Measurements from ENCODE around the gene SAMD4A.

Gene SAMD4A

DNA sequence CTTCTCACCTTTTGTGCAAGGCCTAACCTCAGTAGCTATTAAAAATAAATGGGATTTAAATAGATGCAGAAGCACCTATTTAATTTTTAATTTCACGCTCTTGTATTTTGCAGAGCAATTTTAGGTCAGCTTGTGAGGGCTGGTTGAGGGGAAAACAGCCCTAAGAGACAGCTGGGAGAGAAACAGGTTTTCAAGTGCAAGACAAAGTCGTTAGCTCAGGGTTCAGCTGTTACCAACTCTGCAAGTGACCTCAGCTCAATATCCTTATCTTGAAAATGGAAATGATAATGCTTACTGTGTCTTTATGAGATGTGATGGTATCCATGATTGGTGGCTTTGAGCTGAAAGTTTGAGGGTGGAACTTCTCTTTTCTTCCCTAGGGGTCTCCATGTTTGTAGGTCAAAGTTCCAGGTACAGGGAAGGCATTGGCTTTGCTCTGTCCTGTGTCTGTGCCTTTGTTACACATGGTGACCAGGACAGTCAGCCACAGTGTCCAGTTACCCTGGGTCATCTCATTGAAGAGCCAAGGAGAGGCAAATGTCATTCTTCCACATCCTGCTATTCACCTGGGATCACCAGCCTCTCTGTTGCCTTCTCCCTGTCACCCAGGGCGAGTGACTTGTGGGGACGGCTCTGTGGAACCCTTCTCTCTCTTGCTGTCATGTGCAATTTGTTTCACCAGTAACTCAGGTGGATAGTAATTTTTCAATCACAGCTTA, 100.3 kb downstream of the SAMD4A start:
- DNase-seq = no peak

DNA sequence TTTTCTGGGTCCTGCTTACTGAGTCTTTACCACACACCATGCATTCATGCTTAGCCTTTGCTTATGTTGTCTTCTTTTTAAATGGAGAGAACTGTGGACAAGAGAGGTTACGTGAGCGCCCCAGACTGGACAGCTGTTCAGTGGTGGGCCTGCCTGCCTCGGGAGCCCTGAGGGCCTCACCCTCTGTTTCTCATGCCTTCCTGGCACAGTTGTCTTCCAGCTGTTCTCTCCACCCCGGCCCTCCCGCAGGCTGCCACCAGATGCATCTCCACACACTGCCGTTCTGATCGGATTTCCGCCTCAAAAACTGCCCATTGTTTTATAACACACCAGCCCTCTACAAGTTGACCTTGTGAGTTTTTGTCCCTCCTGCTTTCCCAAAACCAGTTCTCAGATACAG, 100.8 kb downstream of the SAMD4A start:
- no peak for DNase-seq

DNA sequence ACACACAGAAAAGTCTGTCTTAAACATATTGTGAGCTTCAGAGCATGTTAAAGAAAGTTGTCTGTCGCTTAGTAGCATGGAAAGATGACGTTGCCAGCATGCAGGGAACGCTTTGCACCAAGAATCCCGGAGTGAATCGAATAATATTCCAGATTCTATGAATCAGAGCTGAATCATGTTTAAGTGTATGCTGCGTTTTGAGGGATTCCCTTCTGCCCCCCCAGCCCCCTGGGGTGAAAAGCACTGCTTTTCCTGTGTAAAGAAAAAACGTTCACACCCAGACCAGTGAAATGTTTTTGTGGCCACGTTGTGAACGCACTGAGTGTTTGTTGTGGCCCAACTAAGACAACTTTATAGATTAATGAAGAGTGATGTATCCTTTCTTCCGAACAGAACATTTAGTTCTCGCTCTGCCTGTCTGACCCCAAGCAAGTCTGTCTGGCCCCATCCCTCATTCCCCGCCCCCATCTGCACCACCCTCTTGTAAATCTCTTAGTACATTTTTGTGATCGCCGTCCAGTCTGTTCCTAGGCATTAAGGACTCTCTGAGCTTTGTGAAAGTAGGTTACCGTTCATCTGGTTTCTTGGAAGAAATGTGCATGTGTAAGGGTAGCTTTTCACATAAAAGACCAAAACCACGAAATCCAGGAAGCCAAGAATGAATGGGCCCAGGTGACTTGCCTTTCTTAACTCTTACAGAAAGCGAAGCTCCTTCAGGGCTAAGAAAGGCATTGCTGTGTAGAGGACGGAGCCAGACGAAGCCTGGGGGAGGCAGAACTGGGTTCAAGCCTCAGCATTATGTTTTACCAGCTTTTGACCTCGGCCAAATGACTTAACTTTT, 103.0 kb downstream of the SAMD4A start:
- peak; percentile 34 for DNase-seq

DNA sequence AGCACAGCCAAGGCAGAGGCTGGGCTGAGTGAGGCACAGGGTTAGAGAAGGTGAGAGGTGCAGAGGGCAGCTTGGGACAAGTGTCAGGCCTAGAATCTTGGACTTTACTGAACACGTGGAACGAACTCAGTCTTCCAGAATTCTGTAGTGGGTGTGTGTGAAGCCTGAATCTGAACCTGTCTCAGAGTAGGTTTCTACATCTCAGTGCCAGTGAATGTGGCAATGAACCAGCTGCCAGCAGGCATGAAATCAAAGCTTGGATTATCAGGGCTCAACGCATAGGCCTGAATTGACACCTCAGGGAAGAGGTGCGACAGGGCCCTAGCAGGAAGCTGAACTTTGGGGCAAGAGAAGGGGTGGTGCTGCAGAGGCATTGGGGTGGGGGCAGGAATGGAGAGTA, 104.6 kb downstream of the SAMD4A start:
- no peak for DNase-seq

DNA sequence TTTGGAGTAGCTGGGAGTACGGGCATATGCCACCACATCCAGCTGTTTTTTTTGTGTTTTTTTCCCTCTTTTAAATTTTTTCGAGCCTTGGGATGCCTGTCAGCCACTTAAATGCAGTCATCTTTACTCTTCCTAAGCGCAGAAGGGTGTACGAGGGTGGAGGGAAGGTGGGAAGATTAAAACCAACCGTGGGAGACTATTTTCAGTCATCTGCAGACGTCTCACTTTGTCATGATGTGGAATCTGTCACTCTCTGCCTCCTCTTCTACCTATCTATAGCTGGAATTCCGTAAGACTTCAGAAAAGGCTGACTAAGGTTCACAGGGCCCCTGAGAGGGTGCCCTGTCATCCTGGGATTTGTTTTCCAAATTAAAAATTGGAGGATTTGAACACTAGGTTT, 105.3 kb downstream of the SAMD4A start:
- DNase-seq = no peak

DNA sequence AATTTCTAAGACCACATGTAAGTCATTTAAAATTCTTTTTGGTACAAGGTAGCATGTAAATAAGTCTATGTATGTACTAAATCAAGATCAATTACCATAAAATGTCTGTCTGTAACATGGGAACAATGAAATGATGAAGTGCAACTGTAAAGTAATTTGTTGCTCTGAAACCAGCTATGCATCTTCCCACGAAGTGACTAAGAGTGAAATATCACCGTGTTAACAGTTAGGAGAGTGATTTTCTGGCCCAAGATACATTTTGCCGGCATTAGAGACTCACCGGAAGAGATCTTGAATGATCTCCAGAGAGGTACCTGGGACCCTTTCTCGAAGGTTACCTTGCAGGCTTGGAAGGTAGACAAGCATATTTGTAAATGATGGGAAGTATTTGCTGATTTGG, 105.8 kb downstream of the SAMD4A start:
- no peak for DNase-seq

DNA sequence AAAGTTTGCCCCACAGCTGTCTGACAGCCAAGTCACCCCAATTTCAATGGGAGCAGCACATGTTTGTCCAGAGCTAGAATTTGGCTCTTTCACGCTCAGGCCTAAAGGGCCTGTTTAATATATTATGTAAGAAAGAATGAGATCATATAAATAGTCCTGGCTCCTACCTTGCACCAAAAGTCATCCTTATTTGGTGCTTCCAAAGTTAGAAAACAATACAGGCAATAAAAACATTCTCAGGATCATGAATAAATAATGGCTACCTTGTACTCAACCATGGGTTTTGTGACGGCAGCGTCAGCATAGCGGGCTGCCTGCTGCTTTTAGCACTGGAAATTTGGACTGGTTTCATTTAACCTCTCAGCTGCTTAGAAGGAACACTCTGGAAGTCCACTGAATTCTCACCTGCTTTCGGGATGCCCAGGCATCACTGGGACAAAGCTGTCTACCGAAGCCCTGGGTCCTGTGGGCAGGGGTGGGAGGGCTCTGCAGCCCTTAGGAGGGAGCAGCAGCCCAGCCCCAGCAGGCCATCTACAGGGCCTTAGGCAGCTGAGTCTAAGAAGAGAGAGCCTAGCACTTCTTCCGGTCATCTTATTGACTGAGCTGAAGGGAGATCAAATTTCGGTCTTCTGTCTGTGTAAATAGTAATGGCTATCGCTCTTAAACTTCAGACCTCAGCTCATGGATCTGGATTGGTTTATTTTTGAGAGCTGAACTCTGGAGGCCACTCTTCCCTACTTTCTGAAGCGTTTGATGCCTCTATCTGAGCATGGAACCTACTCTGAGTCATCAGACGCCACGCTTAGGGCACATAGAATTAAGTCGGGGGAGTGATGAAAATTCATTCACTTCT, 106.5 kb downstream of the SAMD4A start:
- DNase-seq = no peak

DNA sequence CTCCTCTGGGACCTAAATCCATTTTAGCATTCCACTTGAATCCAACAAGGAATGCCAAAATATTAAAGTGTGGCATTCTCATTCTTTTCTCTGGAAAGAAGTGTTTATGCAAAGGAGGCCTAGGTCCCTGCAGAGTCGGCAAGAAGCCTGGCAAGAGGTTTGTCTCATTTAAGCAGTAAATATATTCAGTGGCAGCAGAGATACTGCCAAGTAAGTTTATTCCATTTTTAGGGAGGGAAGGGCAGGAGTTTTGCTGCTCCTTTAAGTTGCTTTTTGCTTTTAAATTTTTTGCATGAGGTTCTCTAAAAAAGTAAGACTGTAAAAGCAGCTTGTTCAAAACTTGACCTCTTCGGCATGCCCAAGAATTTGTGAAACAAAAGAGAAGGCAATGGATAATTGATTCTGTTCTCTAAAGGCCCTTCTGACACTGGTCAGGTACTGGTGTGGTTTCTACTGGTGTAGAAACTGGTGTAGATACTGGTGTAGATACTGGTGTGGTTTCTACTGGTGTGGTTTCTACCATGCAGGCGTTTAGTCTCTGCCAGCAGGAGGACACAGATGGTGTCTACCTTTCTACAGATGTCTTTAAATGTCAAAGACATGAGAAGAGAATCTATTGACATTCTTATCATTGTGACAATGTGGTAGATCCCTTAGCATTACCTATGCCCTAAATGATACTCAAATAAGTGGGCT, 107.3 kb downstream of the SAMD4A start:
- no peak for DNase-seq

DNA sequence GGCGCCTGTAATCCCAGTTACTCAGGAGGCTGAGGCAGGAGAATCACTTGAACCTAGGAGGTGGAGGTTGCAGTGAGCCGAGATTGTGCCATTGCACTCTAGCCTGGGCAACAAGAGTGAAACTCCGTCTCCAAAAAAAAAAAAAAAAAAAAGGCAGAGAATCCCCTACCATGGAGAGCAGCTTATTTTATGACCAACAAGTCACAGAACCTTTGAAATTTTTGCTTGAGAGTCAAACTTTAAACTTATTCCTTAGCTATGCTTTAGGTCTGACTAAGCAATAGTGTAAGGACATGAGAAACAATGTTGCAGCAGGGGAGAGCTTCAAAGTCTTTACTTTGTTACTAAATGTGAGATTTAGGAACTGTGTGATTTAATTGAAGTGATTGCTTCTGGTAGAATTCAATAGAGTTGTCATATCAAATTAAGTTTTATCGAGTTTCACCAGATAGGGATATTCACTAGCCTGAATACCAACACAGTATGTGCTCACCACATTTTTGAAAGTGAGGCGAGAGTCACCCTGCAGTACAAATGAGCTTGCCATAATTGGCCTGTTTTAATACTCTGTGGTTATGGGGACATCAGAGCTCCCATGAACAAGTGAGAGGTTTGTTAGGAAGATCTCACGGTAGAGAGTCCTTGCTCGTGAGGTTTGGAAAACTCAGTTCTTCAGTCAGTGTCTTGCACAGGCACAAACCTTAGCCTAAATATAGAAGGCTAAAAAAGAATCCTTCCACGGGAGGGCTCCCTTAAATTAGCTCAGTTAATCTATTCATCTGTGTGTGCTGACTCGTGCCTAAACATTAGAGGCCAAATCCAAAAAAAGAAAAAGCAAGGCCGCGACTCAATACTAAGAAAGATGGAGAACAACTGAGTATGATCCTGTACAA, 108.6 kb downstream of the SAMD4A start:
- DNase-seq = no peak

DNA sequence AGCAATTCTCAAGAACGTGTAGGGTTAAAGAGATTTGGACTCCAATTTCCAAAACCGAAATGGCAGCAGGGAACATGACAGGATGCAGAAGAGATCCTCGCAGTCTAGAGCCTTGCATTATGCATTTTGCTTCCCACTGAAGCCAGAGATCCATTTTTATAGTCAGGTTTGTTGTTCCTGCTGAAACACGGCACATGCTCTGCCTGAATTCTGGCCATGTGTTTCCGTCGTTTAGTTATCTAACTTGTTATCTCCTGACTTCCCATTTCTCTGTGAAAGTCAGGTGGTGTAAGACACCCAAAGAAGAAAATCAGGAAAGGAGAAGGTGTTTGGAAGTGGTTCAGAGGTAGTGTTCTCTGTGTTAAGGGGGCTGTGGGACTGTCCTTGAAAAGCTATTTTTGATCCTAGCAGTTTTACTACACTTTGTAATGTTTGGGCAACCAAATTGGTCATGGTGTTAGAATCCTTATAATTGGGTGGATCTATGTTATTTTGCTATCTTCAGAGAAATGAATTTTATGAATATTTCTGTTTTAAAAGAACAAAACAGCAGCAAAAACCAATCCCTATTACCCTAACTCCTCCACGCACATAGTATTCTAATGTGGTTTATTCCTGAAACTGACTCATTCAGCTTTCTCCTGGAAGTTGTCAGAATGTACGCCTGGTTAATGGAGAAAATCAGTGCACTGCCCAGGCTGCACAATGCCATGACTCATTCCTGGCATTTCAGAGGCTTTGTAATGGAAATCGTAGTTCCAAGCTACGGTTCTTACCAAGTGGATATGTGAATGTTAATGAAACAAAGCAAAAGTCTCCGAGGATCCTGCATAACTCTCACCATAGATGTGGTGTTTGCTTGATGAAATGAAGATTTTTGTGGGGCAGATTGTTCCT, 110.1 kb downstream of the SAMD4A start:
- DNase-seq = no peak

DNA sequence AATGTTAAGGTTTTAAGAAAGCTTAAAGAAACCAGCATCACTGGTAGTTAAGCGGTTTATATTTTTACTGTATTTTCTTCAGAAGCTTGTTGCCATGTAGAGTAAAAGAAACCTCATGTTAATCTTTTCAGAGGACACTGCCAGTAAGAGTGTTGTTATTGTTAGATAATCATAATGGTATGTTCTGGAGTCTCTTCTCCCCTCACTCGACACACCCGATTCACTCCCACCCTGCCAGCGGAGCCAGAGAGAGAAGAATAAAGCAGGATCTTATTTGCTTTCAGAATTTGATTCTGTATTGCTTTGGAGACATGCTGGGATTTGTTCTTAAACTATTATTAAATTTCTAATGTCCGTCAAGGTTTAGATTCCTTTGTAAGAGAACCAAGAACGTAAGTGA, 113.7 kb downstream of the SAMD4A start:
- no peak for DNase-seq

DNA sequence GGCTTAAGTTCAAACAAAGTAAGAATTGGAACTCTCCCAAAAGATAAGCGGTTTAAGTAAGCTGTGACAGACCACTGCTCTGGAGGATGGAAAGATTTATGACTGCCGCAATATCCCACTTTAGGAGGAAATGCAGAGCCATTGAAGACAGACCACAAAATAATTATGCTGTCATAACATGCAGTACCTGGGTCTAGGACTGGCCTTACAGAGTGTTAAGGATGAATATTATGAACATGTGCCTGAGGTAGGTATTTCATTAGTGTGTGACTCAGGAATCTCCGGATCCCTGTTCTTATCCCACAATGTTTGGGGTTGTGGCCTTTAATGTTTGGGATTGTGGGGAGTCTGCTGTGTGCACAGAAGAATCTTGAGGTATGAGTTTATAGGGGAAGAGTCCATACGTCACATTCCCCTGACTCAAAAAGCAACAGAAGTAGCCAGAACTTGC, 114.9 kb downstream of the SAMD4A start:
- DNase-seq = no peak

DNA sequence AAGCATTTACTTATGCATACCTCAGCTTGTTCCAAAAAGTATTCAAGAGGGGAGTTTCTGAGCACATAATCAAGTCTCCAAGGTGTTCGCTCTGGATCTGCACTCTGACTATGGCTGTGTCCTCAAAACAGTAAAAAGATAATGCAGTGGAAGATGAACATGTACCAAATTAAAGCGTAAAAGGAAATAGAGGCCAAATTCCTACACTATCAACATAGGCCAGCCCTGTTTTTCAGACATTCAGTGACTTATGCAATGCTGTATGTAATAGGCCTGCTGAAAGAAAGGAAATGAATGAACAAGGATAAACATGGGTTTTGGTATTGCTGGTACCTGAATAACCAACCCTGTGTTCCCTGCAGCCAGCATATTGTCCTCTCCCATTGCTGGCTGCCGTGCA, 115.7 kb downstream of the SAMD4A start:
- no peak for DNase-seq

DNA sequence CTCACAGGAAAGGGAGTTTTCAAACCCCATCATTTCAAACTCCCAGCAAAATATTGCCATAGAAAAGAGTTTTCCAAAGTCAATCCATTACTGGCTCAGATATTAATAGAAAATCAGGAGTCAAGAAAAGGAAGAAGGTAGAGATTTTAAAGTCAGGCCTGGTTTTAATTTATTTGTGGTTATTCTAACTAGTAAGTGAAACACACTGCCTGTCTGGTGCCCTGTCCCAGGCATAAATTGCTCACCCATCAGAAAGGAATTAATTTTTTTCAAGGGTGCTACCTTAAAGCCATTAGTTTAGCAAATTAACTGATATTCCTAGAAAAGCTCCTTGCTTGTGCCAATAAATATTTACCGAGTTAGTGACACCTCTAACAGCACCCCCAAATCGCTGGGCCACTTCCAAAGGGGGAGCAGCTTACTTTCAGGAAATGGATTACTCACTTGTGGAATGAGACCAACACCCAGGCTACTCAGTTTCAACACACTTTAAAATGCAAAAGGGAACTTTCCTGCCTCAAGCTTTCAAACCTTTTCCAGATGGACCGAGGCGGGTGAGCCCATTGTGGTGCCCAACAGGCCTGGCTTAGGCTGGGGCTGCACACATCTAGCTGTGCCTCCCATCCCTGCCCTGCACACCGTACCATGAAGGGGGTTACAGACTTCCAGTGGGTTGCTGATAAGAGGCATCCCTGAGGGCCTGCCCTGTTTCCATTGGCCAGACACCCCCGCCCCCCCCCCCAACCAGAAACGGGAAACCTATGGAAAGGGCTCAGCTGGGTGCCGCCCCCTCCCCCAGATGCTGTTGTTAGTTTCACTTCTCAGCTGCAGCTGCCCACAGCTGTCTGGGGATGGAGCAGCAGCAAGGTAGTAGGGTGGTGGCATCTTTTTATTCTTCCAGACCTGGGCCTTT, 117.2 kb downstream of the SAMD4A start:
- no peak for DNase-seq

DNA sequence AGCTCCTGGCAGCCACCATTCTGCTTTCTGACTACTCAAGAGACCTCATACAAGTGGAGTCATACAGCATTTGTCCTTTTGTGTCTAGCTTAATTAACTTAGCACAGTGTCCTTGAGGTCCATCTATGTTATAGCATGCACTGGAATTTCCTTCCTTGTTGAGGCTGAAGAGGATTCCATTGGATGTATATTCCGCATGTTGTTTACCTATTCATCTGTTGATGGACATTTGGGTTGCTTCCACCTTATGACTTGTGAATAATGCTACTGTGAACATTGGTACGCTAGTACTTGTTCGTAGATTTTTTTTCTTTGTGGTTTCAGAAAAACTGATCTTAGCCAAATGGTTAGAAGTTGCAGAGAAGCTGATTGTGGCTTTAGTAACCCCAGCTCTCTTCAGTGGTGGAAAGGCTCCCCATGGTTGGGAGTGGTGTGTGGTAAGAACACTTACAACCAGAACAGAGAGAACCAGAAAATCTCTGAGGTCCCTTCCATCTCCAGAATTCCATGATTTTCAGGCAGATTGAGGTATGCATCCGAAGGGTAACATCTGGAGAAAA, 118.4 kb downstream of the SAMD4A start:
- DNase-seq = no peak

DNA sequence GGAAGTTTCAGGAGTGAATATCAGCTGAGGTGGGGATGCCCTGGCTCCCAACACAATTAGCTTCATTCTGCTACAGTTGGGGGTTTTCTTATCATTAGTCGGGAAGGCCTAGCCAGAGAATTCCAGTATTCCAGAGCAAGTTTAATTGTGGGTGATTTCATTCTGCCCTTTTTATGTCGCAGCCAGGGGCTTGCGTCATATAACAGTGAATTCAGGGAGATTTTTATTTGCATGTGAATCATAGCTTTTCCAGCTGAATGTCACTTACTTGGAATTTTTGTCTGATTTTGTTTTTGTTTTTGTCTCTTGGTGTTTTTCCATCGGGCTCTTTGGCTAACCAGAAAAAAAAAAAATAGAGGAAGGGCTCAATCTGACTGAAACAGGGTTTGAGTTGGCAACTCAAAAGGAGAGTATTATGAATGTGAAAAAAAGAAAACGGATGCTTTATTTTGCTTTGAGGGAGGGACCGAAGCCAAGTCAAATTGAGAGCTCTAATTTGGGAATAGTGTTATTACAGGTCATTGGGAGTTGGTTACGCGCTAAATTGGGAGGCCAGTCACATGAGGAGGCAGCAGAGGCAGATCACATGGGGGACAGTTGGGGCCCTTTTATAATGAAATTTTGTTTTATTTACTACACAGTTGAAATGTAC, 119.4 kb downstream of the SAMD4A start:
- DNase-seq = no peak

DNA sequence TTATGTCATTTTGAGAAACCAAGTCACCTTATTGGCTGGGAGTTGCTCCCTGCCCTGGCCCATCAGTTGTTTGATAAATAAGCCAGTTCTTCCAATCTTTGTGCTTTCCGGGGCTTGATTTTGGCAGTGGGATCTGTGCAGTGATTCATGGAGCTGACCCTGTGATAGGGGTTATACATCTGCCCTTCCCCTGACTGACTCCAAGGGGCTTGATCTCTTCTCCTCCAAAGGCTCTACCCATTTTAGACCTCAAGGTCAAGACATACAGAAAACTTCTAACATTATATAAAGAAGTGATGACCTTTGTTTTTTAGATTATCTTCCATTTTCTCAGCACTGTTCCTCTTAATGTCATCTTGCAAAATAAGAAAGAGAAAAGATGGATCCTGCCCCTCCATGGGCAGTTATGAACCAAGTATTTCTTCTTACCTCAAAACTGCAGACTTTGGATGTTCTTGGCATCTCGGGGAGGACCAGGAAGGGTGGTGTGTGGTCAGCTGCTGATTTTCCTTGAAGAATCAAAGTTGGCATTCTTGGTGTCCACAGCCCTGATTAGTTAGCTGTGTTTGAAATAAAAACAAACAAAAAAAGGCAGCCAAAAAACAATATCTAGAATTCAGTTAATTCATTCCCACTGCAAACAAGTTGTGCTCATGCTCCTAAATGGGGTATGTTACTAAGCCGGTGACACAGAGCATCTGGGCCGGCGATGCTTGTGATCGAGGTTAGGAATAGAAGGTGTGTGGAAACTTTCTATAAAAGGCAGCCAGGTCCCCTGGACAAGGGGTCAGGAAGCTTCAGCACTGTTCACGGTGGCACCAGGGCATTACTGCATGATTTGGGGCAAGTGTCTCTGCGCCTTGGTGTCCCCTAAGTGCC, 120.2 kb downstream of the SAMD4A start:
- DNase-seq = no peak

DNA sequence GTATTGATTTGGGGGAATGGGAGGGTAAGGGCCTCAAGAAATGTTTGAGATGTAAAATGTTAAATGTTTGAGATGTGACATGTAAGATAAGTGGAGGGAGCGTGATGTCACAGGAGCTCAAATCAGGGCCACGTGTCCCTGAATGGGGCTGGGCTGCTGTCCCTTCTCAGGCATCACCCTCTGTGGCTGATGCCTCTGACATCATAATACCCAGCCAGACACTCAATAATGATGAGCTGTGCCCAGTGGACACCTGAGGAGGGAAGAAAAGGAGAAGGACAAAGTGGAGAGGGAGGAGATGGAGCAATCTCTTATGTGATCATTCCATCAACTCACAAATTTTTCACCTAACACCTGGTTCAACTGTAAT, 120.8 kb downstream of the SAMD4A start:
- DNase-seq = no peak
